HG03442 (cell line): ENCODE data around the gene CLNK.

ENCODE experiments used
- ATAC-seq: cut with Tn5 transposase; IDR thresholded peaks from one replicate; pipeline ENCODE4 v1.9.1; 2021; ENCODE audit warnings: mild to moderate bottlenecking, moderate library complexity; ENCODE audit not compliant: unreplicated experiment

Gene CLNK

DNA sequence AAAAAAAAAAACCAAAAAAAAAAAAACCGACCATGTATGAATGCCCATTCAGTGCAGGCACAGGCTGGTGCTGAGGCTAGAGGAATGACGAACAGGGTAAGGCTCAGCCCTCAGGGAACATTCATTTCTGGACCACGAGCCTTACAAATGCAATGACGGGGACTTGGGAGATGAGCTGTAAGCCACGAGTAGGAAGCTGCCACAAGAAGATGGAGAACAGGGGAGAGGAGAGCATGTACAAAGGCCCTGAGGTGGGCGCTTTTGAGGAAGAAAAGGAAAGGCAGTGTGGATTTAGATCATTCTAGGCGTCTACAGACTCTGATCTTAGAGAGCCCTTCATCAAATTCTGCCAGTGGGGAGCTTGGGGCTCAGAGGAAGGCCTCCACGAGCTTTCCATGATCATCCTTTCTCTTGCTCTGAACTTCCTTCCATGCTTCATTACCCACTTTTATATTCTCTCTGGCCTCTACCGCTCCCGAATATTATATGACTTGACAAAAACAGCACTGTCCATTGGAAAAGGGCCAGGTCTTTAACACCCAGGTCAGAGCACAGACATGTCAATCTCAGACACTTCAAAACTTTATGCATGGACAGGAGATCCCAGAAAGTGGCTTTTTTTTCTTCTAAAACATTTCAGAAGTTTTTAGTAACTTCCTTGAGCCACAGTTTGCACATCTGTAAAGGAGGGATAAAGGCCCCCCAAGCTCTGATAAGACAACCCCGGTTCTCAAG, 224.1 kb downstream of the CLNK start:
- ATAC-seq = no peak

DNA sequence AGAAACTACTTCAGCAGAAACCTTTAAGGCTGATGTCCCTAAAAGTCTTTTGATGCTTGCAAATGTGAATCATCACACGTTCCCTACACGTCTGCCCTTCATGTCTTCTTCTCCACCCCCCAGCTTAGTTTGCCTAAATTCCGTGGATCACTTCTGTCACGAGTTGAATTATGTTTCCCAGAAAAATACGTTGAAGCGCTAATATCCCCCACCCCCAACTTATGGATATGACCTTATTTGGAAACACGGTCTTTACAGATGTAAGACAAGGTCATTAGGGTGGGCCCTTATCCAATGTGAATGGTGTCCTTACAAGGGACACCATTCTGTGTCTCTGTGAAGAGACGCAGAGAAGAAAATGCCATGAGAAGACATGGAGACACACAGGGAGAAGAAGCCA, 225.3 kb downstream of the CLNK start:
- no peak for ATAC-seq

DNA sequence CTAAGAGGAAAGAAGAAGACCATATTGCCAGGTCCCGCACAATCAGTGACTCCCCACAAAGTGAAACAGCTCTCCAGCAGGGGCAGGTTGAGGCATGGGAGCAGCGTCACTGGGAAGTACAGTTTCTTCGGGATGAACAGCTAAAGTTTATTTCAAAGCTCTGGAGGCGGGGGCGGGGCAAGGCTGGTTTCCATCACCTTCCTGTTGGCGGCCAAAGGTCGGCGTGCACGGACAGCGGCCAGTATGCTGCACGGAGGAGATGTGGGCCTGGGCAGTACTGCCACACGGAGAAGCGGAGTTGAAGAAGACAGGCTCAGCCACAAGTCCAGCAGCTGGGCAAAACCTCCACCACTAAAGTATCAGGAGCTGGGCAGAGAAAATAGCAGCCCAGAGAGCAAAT, 226.4 kb downstream of the CLNK start:
- ATAC-seq = no peak

DNA sequence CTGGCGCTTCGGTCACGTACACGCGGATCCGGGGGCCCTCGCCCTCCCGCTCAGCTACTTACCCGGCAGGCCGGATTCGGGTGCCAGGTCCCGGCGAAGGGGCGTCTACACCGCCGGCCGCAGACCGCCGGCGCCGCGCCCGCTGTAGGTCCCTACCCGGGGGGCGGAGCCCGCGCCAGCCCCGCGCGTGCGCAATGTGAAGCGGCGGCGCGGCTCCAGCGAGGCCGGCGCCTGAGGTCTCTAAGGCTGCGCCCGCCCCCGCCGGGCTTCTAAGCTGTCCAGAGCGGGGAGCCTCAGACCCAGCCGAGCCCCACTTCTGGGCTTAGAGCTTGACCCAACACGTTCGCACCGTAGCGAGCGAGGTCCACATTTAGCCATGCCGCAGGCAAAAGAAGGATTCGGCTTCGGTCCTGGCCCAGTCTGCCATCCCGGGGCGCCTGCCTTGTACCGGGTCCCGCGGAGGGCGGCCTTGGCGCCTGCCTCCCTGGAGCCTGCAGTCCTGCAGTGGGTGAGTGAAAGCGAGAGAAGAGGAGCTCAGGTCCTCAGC, 227.2 kb downstream of the CLNK start, which contains the start of gene ZNF518B:
ZNF518B (minus strand) TSS at position 172 of the 547 bp plus-strand sequence. CDS start 11,098 bp downstream, outside the sequence.
- ATAC-seq = peak; percentile 70

DNA sequence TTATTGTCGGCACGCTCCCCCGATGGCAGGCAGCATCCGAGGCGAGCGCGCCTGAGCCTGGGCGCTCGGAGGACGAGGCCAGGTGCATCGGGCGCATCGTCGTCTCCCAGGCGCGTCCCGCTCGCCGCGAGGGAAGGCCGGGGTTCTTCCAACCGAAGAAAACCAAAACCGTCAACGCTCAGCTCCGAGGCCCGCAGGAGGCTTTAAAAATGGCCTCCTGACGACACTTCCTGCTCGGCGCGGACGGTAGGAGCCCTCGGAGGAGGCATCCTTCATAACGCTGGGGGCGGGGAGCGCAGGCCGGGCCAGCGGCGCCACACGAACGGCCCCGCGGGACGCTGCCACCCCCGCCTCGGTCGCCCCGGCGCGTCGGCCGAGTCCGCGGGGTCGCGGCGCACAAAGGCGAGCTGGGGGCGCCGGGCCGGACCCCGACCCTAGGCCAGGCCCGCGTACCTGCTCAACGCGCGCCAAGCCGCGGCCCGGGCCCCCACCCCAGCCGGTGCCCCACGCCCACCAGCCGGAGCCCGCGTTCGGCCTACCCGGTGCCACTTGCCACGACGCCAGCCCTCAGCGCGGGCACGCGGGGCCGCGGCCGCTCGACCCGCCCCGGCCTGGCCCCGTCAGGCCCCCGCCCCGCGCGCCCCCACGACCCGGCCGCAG, 227.8 kb downstream of the CLNK start:
- peak; percentile 57 for ATAC-seq

DNA sequence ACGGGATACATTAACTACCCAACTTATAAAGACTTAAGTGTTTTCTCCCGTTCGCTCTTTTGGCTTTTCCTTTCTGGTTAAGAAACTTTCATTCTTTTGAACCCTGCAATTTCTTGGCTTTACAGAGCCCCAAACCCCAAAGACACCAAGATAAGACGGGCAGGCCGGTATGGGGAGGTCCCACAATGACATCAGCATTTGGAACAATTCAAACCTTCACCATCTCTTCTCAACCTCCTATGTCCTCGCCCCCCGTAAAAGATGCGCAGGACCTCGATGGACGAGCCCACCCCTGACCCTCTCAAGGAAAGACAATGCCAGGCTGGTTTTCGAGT, 228.3 kb downstream of the CLNK start:
- no peak for ATAC-seq

DNA sequence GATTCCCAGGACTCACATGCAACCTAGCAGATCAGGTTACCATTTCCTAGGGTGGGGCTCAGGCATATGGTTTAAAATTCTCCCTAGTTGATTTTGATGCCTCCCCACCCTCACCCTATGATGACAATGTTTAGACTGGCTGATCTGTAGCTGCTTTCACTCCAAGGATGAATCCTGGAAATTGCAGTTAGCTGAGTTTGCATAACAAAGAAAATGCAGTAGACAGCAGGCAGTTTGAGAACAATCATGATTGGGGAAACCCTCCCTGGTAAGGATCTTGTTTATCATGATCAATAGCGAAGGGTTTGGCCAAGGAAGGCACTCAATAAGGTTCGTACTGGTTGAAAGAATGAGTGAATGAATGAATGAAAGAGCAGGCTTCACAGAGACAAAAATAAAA, 229.4 kb downstream of the CLNK start:
- ATAC-seq = no peak

DNA sequence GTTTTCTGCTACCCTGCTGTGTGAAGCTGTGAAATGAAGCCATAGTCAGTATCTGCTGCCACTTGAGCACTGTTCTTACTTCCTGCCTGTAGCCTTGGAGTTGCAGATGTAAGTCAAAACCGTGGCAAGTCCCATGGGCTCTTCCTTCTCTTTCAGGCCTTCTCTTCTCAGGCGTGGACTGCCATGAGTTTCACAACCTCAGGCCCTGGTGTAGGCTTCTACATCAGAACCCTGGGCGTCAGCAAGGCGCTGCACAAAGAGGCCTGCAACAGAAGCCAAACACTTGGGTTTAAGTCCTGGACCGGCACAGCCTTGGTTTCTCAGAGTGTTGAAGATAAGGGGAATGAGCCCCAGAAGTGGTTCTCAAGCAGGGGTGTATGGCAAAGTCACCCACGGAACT, 229.8 kb downstream of the CLNK start:
- no peak for ATAC-seq

DNA sequence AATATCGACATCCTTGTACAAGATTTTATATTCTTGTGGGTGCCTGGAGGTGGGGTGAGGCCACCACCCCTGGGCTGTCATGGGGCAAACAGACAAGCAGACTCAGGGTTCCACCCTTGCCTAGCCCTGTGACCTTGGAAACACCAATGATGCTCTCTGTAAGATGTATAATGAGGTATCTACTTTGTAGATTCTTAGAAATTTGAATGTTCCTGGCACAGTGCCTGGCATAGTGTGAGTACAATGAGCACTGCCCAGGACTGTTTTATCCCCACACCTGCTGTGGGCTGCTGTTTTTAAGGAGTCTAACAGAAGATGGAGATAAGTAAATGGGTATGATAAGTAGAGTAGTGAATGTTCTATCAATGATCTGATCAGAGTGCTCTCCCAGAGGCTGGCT, 230.4 kb downstream of the CLNK start:
- no peak for ATAC-seq

DNA sequence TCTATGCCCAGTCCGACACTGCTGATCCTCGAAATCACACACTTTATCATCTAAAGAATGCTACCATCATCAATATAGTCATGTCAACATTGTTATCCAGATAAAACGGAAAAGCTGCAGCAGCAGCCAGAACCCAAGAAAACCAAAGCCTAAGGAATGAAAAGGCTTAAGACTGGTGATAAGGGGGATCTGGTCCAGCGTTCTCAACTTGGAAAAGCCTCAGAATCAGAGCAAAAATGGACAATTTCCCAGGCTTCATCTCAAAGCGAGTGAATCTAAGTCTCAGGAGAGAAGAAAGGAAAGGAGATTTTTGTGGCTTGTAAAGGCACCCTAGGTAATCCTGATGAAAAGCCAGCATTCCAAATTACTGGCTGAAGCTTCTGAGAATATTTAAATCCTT, 235.6 kb downstream of the CLNK start:
- no peak for ATAC-seq

DNA sequence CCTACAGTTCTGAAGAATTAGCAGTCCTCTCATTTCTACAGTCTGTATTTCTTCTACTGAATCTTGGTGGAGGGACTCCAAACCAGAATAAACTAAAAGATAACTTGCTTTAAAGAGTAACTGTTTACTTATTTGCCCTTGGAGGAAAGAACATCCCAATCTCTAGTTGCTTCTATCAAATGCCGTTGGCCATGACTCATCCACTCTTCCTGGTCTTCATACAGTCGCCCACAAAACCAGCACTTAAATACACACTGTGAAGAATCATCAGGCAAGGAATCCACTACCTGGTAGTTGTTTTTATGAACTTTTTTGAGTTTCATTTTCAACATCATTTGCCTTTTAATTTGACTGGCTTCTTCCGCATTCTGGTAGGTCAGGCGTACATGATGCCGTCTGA, 241.6 kb downstream of the CLNK start:
- ATAC-seq = no peak

DNA sequence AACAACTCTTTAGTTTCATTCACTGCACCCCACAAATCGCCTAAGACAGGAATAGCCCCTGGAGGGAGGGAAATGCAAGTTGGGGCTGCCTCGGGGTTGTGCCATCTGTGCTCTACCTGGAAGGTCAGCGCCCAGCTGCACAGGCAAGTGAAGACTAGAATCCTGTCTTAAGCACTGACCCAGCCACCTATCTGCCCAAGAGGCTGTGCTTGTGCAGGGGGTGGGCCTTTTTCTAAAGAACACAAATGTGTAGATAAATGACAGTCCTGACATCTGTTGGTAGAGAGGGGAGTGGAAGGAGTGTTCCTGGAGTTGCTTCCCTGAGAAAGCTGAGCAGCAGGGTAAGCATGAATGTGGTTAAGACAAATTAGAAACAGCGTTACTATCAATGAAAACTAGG, 243.1 kb downstream of the CLNK start:
- no peak for ATAC-seq

DNA sequence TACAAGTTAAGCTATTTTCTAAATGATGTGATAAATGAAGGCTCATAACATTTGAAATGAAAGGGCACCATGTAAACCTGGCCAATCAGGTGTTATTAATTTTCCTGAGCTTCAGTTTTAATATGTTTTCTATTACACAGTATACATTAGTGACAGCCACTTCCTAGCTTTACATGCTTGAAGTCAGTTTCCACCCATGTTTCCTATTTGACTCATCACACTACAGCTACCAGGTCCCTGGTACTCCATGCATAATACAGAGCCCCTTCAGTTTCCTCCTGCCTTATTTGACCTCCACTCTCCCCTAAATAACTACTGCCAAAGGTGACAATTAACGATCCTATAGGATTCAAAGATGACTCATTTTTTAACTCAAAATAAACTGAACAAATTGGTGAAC, 245.6 kb downstream of the CLNK start:
- ATAC-seq = peak; percentile 70

DNA sequence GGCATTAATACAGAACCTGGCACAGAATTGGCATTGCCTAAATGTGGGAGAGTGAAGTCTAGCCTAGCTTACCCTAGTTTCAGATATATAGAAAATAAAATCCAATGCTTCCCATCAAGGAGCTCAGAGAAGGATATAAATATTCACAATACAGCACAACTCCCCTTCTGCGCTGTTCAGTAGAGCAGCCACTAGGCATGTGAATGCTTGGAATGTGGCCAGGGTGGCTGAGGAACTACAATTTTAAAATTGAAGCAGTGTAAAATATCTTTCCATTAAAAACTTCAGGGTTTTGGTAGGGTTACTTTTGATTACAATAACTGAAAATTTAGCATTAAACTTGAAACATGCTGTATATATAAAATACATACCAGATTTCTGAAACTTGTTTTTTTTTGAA, 246.8 kb downstream of the CLNK start:
- ATAC-seq = no peak
